ENCODE measurements around the gene STK32B. TPM values are rescaled to one million over a fixed set of nuclear protein-coding genes. Genes with fewer than 3 reads are reported as not detected.
"Not testable (repeated sequence)": the region's sequence is repeated elsewhere in the genome, so short reads cannot be mapped to it uniquely, and the experiment has no call there.

Gene STK32B
- polyA plus RNA-seq, 6 donors from 2014 or later: 0.27 to 4.7 (median 1.2) TPM; not detected in 2

DNA sequence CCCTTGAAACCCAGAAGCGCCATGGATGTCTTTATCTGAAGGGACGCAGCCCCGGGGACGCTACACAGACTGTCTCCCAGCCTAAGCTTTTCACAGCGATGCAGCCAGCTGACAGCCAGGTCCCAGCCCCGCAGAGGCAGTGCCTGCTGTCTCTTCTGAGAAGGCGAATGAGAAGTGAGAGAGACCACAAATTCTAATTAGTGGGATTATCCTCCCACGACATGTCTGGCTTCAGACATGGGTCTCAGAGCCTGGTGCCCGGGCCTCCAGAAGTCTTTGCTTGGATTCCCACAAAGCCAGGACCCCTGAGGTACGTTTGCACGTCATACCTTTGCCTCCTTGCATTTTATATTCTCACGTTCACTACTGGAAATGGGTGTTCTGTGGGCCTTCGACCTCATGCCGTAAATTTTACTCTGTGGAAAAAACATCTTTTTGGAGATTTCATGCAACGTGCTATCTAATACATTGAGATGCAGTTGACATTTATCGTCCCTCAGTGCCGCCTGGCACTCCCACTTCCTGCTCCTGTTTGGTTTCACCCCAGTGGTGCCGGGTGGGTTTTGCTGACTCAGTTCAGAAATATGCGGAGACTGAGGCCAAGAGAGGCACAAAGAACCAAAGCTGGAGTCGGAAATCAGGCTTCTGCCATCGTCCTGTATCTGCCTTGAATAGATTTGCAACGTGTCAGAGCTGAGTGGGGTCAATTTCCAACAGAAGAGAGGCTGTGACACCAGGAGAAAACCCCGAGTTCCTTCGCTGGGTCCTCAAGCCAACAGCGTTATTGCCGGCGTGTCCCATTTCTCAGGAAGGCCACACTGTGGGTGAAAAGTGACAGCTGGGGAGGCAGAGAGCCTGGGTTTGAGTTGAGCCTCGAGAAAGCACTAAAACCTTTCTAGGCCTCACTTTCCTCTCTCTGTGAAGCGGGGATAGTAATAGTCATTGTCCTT lies 114.4 kb downstream of the STK32B start:
- no peaks in the 10 kb centered on the region for H3K36me3 Mint-ChIP-seq
- peaks cover 0 to 4% (median 0%) of the 10 kb centered on the region in 7 donors for H3K9me3 Mint-ChIP-seq
- no peaks in the 10 kb centered on the region for H3K4me1 Mint-ChIP-seq
- peak overlapping the region in 1 of 6 donors; percentile 15 for H3K27ac Mint-ChIP-seq
- DNase-seq (no peak), ATAC-seq (ENCODE audit: low read depth in 2 of 2) (no peak)
- no peaks in the 10 kb centered on the region for H3K27me3 Mint-ChIP-seq
- H3K4me3 Mint-ChIP-seq: no peak overlapping the region

DNA sequence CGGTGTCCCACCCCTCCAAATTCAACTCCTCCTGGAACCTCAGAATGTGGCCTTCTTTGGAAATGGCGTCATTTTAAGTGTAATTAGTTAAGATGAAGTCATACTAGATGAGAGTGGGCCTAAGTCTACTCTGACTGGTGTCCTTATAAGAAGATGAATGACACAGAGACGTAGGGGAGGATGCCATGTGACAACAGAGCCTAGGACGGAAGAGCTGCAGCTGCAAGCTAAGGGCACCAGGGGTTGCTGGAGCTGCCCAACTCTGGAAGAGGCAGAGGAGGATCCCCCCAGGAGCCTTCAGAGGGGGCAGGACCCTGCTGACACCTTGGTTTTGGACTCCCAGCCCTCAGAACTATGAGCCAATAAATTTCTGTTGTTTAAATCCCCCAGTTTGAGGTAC lies 115.1 kb downstream of the STK32B start:
- Mint-ChIP-seq H3K4me1 (no peaks in the 10 kb centered on the region), H3K9me3 (peaks cover 0 to 4% (median 0%) of the 10 kb centered on the region in 7 donors), H3K27me3 (no peaks in the 10 kb centered on the region), H3K36me3 (no peaks in the 10 kb centered on the region), H3K4me3 (no peak overlapping the region), H3K27ac (no peak overlapping the region)
- ATAC-seq (ENCODE audit: low read depth in 2 of 2): no peak
- no peak for DNase-seq

DNA sequence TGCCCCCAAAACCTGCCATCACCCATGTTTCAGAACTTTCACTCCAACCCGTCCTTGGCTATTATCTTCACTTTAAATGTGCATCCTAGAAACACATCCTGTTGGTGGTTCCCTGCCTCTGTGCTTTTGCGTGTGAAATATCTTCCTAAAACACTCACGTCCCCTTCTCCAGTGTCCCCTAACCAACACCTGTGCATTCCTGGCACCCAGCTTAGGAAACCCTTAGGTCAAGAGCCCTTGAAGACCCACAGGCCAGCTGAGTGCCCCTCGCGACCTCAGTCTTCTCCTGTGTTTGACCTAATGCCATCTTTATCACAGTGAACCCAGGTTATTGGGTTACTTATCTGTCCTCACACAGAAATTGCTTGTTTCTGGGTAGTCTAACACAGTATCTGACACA lies 117.6 kb downstream of the STK32B start:
- no peak overlapping the region for H3K27ac Mint-ChIP-seq
- no peak overlapping the region for H3K4me3 Mint-ChIP-seq
- DNase-seq: no peak
- no peaks in the 10 kb centered on the region for H3K4me1 Mint-ChIP-seq
- H3K9me3 Mint-ChIP-seq: peaks cover 0 to 4% (median 0%) of the 10 kb centered on the region in 7 donors
- no peaks in the 10 kb centered on the region for H3K27me3 Mint-ChIP-seq
- no peaks in the 10 kb centered on the region for H3K36me3 Mint-ChIP-seq
- no peak for ATAC-seq (ENCODE audit: low read depth in 2 of 2)

DNA sequence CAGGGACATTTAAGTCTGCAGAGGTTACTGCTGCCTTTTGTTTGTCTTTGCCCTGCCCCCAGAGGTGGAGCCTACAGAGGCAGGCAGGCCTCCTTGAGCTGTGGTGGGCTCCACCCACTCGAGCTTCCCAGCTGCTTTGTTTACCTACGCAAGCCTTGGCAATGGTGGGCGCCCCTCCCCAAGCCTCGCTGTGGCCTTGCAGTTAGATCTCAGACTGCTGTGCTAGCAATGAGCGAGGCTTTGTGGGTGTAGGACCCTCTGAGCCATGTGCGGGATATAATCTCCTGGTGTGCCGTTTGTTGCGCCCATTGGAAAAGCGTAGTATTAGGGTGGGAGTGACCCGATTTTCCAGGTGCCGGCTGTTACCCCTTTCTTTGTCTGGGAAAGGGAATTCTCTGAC lies 124.6 kb downstream of the STK32B start:
- H3K4me1 Mint-ChIP-seq; ATAC-seq (ENCODE audit: low read depth in 2 of 2); H3K27me3 Mint-ChIP-seq; DNase-seq; H3K4me3 Mint-ChIP-seq; H3K36me3 Mint-ChIP-seq; H3K27ac Mint-ChIP-seq: not testable (repeated sequence)
- peaks cover 0 to 10% (median 2%) of the 10 kb centered on the region in 7 donors for H3K9me3 Mint-ChIP-seq

DNA sequence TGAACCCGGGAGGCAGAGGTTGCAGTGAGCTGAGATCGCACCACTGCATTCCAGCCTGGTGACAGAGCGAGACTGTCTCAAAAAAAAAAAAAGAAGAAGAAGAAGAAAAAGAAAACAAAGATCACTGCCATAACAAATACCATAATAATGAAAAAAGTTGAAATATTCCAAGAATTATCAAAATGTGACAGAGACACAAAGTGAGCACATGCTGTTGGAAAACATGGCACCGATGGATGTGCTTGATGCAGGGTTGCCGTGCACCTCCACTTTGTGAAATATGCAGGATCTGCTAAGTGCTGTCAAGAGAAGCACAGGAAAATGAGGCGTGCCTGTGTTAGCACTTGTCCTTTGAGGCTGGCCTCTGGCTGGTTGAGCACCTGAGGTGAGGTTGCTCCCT lies 133.3 kb downstream of the STK32B start:
- ATAC-seq (ENCODE audit: low read depth in 2 of 2): no peak
- no peaks in the 10 kb centered on the region for H3K36me3 Mint-ChIP-seq

DNA sequence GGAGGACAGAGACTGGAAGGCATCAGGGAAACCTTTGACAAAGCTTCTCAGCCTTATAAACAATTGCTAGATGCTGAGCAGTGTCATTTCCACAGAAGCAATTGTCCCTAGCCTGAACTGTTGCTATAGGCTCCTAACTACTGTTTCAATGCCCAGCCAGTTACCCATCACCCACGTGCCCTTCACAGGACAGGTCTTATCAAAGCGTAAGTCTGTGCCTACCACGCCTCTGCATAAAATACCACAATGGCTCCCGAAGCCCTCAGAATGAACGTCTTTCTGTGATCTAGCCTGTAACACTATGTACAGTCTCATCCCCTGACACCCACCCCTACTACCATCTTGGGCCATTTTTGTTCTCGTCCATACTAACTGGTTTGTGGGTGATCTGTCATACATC lies 134.3 kb downstream of the STK32B start:
- Mint-ChIP-seq H3K9me3 (no peaks in the 10 kb centered on the region), H3K27me3 (no peaks in the 10 kb centered on the region), H3K4me1 (peaks cover 19 to 23% (median 20%) of the 10 kb centered on the region in 3 donors), H3K27ac (peak overlapping the region in 3 of 6 donors; percentile 88 to 92 (median 91)), H3K36me3 (no peaks in the 10 kb centered on the region), H3K4me3 (peak overlapping the region in 3 of 8 donors; percentile 28 to 34 (median 32))
- no peak for ATAC-seq (ENCODE audit: low read depth in 2 of 2)
- DNase-seq: no peak

More for the DNA sequence above, 133.3 kb downstream of the STK32B start:
- Mint-ChIP-seq H3K4me3 (peak overlapping the region in 1 of 8 donors; percentile 61), H3K9me3 (no peaks in the 10 kb centered on the region), H3K27ac (peak overlapping the region in 2 of 6 donors; percentile 20 to 88), H3K4me1 (peaks cover 19 to 23% (median 20%) of the 10 kb centered on the region in 3 donors), H3K27me3 (no peaks in the 10 kb centered on the region)
- no peak for DNase-seq

DNA sequence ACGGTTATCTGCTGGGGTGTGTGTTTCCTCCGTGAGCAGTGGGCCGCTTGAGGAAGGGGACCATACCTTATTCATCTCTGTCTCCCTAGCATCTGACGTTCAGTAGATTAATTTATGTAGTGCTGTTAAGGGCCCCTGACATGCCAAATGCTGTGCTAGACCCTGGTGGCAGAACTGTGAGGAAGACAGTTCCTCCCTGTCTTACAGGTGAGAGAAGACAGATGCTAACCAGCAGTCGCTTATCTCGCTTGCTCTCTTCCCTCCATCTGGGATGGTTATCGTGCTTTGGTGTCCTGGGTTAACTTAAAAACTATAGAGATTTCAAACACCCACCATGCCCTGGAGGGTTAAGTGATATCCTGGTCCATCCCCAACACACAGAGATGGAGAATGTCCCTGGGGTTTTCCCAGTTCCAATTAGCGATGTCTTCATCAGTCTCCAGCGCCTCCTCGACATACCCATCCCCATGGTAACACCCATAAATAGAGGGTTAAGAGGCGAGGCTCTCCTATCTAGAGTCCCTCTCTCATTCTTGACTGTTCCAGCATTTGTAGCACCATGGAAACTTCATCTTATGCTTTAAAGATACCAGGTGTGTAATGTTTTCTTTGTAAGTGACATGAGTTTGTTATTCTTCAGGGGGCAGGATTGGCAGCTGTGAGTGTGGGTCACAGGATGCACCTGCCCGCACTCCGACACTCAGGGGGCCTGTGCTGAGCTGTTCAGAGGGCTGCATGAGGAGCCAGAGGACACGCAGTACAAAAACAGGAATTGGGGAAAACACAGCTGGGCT lies 135.2 kb downstream of the STK32B start:
- Mint-ChIP-seq H3K4me3 (peak overlapping the region in 5 of 8 donors; percentile 23 to 81 (median 34)), H3K27ac (peak overlapping the region; percentile 30 to 92 (median 88)), H3K4me1 (peaks cover 19 to 23% (median 20%) of the 10 kb centered on the region in 3 donors), H3K9me3 (no peaks in the 10 kb centered on the region), H3K36me3 (no peaks in the 10 kb centered on the region), H3K27me3 (no peaks in the 10 kb centered on the region)
- ATAC-seq (ENCODE audit: low read depth in 2 of 2) (peak; percentile 81 to 86), DNase-seq (peak; percentile 39)

DNA sequence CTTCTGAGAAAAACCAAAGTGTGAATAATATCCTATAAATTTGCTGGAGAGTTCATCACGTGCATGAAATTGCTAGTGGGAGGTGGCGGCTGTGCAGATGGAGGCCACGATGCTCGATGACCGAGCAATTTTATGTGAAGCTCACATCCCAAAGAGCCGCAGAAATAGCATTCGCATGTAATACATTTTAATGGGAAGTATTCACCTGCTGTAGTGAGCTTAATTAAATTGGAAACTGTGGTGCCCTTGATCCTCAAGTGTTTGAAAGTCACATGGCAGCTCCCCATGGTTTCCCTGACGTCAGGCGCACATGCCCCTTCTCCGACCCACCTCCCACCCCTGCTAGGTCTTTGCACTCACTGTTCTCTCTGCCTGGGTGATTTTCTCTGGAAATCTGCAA lies 136.8 kb downstream of the STK32B start:
- no peak overlapping the region for H3K4me3 Mint-ChIP-seq
- peak overlapping the region in 4 of 6 donors; percentile 27 to 94 (median 72) for H3K27ac Mint-ChIP-seq
- DNase-seq (no peak), ATAC-seq (ENCODE audit: low read depth in 2 of 2) (no peak)
- H3K9me3 Mint-ChIP-seq: no peaks in the 10 kb centered on the region
- H3K4me1 Mint-ChIP-seq: peaks cover 19 to 23% (median 20%) of the 10 kb centered on the region in 3 donors
- H3K27me3 Mint-ChIP-seq: no peaks in the 10 kb centered on the region
- H3K36me3 Mint-ChIP-seq: no peaks in the 10 kb centered on the region

DNA sequence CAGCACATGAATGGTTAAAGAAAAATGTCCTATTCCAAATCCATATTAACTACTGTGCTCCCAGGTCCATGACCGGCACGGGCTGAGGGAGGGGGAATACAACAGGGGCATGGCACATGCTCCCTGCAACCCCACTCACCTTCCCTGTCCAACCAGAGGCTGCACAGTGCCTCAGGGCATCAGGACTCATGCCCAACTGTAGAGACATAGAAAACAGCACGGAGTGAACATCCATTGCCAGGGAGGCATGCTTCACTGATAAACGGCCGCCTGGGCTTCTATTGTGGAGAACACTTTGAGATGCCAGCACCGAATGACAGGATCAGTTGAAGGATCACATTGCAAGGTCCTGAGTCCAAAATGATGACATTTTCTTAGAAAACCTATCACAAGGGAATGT lies 140.6 kb downstream of the STK32B start:
- peaks cover 4 to 6% (median 5%) of the 10 kb centered on the region in 3 donors for H3K4me1 Mint-ChIP-seq

DNA sequence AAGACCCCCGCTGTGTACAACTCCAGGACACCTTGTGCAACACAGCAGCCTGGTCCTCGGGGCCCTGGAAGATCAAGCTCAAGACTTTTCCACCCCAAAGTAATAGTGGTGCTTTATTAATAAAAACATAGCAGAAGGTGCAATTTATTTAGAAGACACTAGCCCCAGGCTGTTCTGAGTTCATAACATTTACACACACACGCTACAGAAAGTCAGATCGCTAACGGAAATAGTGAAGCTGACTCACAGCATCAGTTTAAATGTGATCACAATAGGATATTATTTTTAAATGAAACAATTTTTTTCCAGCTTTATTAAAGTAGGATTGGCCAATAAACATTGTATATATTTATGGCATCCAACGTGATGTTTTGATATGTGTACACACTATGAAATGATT lies 141.0 kb downstream of the STK32B start:
- Mint-ChIP-seq H3K27me3 (no peaks in the 10 kb centered on the region), H3K4me3 (no peak overlapping the region), H3K27ac (no peak overlapping the region), H3K36me3 (no peaks in the 10 kb centered on the region), H3K9me3 (no peaks in the 10 kb centered on the region), H3K4me1 (peaks cover 0 to 2% (median under 1%) of the 10 kb centered on the region in 3 donors)
- DNase-seq (no peak), ATAC-seq (ENCODE audit: low read depth in 2 of 2) (no peak)

More for the DNA sequence above, 140.6 kb downstream of the STK32B start:
- no peaks in the 10 kb centered on the region for H3K36me3 Mint-ChIP-seq
- no peak for DNase-seq
- H3K27me3 Mint-ChIP-seq: no peaks in the 10 kb centered on the region
- H3K9me3 Mint-ChIP-seq: no peaks in the 10 kb centered on the region
- H3K4me3 Mint-ChIP-seq: no peak overlapping the region
- no peak overlapping the region for H3K27ac Mint-ChIP-seq
- ATAC-seq (ENCODE audit: low read depth in 2 of 2): no peak

DNA sequence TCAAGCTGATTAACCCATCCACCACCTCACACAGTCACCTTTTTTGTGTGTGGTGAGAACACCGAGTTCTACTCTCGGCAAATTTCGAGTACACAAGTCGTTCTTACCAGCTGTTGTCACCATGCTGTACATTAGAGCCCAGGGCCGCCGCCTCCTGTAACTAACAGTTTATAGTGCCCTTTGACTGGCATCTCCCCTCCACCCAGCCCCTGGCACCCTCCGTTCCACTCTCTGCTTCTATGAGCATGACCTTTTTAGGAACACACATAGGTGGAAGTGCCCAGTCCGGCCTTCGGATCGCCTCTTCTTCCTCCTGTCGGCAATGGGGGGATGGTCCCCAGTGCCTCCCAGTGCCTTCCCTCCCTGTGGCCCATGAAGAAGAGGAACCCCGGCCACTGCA lies 141.4 kb downstream of the STK32B start:
- no peak for DNase-seq
- H3K4me3 Mint-ChIP-seq: no peak overlapping the region
- no peaks in the 10 kb centered on the region for H3K27me3 Mint-ChIP-seq
- H3K27ac Mint-ChIP-seq: no peak overlapping the region
- ATAC-seq (ENCODE audit: low read depth in 2 of 2): no peak
- H3K36me3 Mint-ChIP-seq: no peaks in the 10 kb centered on the region
- peaks cover 0 to 2% (median 0%) of the 10 kb centered on the region in 3 donors for H3K4me1 Mint-ChIP-seq
- H3K9me3 Mint-ChIP-seq: no peaks in the 10 kb centered on the region

DNA sequence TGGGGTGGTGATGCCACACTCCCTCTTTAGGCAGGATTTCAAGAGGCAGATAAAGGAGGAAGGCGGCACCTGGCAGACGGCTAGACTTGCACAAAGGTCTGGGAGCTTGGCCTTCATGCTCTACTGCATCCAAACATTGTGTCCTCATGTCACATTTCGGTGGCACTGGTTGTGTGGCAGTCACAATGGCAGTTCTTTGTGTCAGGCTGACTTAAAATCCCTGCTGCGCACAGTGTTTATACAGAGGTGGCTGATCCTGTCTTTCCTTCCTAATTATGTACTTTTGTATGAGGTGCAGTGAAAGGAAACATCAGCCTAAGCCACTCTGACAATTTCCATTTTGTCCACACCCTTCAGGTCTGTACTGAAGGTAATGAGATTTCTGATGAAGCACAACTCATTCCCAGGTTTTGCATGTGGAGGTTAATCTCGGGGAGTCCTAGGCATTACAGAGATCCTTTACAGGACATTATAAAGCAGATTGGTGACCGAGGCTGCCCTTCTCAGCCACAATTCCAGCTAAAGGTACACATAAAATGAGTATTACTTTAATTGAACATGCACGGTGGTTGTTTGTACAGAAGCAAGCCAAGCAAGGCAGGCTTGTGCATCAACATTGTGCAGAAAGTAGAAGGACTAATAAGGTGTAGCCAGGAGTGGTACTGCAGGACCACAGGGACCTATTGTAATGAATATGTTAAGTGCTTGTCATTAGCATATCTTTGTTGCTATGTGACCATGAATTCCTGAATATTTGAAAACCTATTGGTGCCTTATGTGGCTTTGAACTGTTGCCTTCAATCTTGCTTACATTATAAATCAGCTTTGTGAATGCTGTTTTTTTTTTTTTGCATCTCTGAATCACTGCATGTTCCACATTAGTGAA lies 147.6 kb downstream of the STK32B start:
- Mint-ChIP-seq H3K9me3 (peaks cover 0 to 9% (median 2%) of the 10 kb centered on the region in 7 donors), H3K36me3 (peaks cover 0 to 8% of the 10 kb centered on the region in 2 donors), H3K27ac (no peak overlapping the region), H3K4me1 (no peaks in the 10 kb centered on the region), H3K4me3 (no peak overlapping the region), H3K27me3 (no peaks in the 10 kb centered on the region)
- ATAC-seq (ENCODE audit: low read depth in 2 of 2): no peak
- no peak for DNase-seq

DNA sequence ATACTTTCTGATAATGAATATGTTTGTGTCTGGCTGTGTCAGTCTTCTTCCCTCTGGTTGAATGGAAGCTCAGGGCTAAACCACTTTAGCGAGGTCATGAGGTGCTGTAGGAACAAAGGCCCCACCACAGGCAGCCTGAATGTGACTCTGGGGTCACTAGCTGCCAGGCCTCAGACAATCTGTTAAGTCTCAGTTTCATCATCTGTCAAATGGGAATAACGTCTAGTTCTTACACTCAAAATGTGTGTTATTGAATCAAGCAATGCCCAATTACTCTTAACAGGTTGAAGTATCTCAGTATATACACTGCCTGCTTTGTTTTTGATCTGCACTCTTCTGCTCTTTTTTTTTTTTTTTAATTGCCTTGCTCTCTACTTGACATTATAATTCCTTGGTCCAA lies 148.6 kb downstream of the STK32B start:
- ATAC-seq (ENCODE audit: low read depth in 2 of 2) (no peak), DNase-seq (no peak)
- H3K36me3 Mint-ChIP-seq: peaks cover 0 to 8% of the 10 kb centered on the region in 2 donors
- H3K9me3 Mint-ChIP-seq: peaks cover 0 to 9% (median 2%) of the 10 kb centered on the region in 7 donors
- H3K4me1 Mint-ChIP-seq: no peaks in the 10 kb centered on the region
- H3K27me3 Mint-ChIP-seq: no peaks in the 10 kb centered on the region
- peak overlapping the region in 1 of 8 donors; percentile 13 for H3K4me3 Mint-ChIP-seq
- H3K27ac Mint-ChIP-seq: peak overlapping the region in 1 of 6 donors; percentile 18

All from naive B cell (primary cell).